NCI-H2171 (cell line): ENCODE data around the gene DUSP15.
A peak's percentile ranks its signal among the peaks of the same experiment; 100 is the strongest.

ENCODE experiments used
- DNase-seq: peaks from one replicate; lab custom pipeline; 2025; lab: John Stamatoyannopoulos, UW

DUSP15 gene

GRCh38 chr20:31894980-31895675, 24.8 kb upstream of the DUSP15 start:
- DNase-seq, result no peak

GRCh38 chr20:31890646-31891045, 20.3 kb upstream of the DUSP15 start:
- DNase-seq, result no peak

DNA sequence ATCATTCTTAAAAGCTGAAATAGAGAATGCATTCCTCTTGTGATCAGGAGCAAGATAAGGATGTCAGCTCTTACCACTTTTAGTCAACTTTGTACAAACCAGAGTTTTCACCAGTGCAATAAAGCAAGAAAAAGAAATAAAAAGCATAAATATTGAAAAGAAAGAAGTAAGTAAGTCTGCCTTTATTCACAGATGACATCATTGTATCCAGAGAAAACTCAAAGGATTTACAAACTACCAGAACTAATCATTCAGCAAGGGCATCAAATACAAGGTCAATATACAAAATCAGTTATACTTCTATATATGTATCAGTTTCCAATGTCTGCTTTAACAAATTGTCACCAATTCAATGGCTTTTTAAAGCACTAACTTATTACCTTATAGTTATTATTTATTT, 13.5 kb upstream of the DUSP15 start:
- no peak for DNase-seq

GRCh38 chr20:31881945-31882344, 11.6 kb upstream of the DUSP15 start:
- no peak for DNase-seq

- DNase-seq, result peak; percentile 97
Observed at GRCh38 chr20:31879143-31879987, 9.0 kb upstream of the DUSP15 start.

- DNase-seq, result no peak
Observed at GRCh38 chr20:31877684-31878083, 7.4 kb upstream of the DUSP15 start.

DNA sequence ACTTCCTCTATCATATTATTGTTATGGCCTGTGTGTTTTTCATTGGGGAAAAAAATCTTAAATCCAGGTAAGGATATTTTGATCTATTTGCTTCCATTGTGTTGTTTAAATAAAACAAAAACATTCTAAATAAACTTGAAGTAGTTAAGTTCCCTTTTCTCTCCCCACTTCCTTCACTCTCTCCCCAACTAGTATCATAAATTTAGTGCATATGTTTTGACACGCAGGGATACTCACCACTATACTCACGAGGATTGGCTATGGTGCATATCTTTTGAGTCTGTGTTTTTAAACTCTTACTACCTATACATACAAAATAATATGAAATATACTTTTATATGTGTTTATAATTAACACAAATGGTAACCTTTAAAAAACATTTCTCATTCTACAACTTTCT, 5.3 kb upstream of the DUSP15 start:
- DNase-seq, result no peak

DNA sequence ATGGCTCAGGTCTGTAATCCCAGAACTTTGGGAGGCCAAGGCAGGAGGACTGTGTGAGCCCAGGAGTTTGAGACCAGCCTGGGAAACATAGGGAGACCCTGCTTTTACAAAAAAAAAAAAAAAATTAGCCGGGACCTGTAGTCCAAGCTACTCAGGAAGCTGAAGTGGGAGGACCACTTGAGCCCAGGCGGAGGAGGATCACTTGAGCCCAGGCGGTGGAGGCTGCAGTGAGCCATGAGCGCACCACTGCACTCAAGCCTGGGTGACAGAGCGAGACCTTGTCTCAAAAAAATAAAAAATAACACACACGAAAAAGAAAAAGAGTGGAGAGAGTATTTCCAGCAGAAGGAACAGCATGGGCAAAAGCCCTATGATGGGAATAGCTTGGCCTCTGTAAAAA, 2.1 kb upstream of the DUSP15 start:
- no peak for DNase-seq

DNA sequence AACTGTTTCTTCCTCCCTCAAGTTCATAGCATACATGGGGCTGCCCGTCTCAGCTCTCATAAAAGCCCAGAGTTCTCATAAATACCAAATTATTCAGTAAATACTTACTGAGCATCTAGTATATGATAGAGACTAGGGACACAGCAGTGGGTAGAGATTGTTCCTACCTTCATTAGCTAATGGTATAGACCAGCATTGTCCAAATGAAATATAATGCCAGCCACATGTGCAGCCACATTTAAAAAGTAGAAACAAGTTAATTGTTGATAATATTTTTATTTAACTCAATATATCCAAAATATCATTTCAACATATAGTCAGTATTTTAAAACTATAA, 1.3 kb upstream of the DUSP15 start:
- DNase-seq, result no peak

GRCh38 chr20:31870726-31871617, 645 bp upstream of the DUSP15 start:
- DNase-seq, result no peak

DNA sequence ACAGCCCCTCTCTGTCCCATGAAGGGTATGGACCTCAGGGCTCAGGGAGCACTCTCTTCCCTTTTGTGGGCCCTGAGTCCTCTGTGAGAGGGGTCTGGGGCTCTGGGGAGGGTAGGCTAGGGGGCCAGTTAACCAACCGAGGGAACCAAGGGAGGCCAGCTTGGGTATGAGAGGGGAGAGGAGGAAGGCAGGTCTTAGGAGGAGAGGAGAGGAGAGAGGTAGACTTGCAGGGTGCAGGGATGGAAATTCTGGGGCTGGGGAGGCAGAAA, 720 bp downstream of the DUSP15 start:
- DNase-seq, result no peak

- no peak for DNase-seq
Observed at GRCh38 chr20:31868853-31869672, 1.3 kb downstream of the DUSP15 start.

DNA sequence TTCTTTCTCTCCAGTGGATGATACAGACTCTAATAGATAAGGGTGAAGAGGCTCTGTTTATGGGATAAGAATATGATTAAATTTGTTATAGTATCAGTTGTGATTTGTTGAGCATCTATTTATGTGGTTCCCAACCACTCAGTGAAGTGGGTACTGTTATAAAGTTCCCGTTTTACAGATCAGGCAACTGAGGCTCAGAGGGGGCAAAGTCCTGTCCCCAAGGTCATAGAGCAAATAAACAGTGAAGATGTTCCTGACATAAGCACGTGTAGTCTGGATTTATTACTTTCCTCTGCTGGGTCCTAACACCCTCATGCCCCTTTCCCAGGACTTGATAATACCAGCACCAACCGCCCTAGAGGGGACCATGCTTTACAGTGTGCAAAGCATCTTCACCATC, 4.1 kb downstream of the DUSP15 start:
- DNase-seq, result no peak

DNA sequence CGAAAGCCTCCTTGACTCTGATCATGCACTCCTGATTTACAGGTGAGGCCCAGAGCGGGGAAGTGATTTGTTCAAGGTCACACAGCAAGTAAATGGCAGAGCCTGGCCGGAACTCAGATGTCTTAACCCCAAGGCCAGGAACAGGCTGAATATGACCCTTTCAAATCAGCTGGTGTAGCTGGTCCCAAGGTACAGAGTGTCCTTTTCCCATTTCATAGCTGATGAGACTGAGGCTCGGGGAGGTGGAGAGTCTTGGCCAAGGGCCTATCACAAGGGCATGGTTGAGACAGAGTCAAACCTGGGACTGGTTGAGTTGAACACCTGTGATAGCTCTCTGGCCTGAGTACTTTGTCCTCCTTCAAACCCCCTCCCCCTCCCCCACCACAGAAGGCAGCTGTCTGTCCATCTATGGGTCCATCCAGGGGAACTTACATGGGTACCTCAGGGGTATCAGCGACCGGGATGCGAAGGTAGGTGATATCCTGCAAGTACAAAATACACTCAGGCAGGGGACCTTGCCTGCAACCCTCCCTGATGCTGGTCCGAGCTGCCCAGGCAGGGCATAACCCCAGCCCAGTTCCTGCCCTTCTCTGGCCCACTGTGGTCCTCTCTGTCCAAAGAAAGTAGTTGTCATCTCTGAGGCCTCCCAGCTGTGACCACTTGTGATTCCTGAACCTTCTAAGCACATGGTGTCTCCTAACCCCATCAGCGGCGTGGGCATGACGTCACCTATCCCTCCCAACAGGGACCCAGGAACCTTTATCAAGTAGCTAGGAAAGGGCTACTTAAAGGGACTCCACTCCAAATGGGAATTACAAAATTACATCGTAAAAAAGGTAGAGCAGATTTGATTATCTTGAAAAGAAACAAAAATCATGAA, 5.6 kb downstream of the DUSP15 start:
- DNase-seq, result no peak

DNA sequence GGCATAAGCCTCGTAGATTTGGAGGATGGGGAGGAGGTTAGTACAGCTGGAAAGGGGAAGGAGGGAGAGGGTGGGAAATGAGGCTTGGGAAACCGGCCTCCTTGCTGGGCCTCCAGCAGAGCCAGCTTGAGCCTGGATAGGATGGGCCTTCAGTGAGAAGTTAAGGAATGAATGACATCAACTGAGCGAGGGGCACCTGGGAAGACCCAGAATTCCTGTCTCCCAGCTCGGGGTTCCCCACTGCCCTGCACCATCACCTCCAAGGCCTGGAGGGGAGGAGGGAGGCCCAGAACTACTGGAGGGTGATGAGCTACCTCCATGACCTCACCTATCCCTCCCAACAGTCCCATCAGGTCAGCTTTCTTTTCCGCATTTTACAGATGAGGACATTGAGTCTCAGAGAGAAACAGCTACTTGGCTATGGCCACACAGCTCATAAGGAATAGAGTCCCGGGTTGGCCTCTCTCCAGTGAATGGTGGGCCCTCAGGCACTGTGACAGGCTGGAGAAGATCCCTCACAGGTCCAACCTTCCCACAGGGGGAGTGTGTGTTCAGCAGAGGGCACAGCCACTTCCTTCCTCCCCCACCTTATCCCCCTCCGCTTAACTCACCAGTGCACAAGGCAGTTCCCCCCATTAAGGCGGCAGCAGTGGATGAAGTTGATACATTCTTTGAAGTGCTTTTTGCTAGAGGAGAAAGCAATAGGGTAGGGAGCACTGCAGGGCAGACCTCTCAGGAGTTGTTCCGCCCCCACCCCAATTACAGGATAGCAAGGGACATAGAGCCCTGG, 6.8 kb downstream of the DUSP15 start:
- no peak for DNase-seq

DNA sequence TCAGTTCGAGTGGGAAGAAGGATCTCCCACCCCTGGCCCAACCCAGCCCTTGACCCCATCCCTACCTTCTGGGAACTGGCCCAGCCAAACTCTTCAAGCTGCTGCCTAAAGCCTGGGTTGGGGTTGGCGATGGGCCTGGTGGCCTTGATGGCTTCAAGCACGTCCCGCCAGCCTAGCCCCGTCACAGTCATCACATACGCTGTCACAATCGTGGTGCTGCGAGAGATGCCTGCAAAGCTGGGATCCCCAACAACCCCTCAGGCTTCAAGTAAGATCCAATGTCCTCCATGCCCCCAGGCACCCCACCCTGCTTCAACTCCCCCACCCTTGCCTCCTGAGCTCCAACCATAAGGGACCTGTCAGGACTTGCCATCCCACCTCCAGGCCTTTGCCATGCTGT, 7.8 kb downstream of the DUSP15 start:
- DNase-seq, result peak; percentile 33

- DNase-seq, result no peak
Observed at GRCh38 chr20:31862157-31862470, 8.2 kb downstream of the DUSP15 start.

GRCh38 chr20:31861385-31862156, 8.8 kb downstream of the DUSP15 start:
- DNase-seq, result peak; percentile 90

DNA sequence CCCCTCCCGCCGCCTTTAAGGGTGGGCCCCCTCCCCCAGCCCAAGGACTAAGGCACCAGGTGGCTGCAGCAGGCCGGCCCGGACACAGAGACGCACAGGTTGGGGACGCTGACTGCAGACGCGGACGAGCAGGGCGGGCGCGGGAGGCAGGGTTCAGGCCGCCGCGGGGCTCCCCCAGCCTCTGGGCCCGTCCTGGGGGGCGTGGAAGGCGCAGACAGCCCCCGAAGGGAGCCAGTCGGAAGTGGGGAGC, 9.3 kb downstream of the DUSP15 start:
- DNase-seq, result no peak
